H1 (cell line): ENCODE results near the gene MAGEA9B. TPM values are rescaled to one million over a fixed set of nuclear protein-coding genes. Genes with fewer than 3 reads are reported as not detected.
A peak's percentile ranks its signal among the peaks of the same experiment; 100 is the strongest.

ENCODE experiments used
- CTCF ChIA-PET: fragments of 300-600 bp; sonication (Branson Sonifier 250); formaldehyde crosslinking; loops from one replicate; lab custom pipeline; 2021; ENCODE audit not compliant: partially characterized antibody; lab: Charles Lee
- POLR2A ChIA-PET: fragments of 300-600 bp; sonication (Branson Sonifier 250); formaldehyde crosslinking; loops from one replicate; lab custom pipeline; 2021; ENCODE audit warnings: inconsistent platforms; ENCODE audit not compliant: partially characterized antibody; lab: Charles Lee
- DNase-seq, 2 experiments: peaks; one replicate each; pipeline versions ENCODE4 v3.0.0 to v3.0.0-alpha.2; 2010 to 2022; ENCODE audit warnings: low spot score in 2 of 2, low read depth in 1 of 2, mixed read lengths in 1 of 2
- FAIRE-seq: peaks from 2 replicates; lab custom pipeline; 2011; peaks lifted over from hg19 to GRCh38; lab: Jason Lieb, UNC
- H2AFZ ChIP-seq: 2 replicates; pipeline ENCODE4 v1.8.1; 2012; ENCODE audit warnings: low read length, inconsistent platforms
- H2AK5ac ChIP-seq: 2 replicates; pipeline ENCODE4 v1.6.1; 2013; ENCODE audit warnings: low read depth, low read length
- H2BK120ac ChIP-seq: replicated peaks from 2 replicates; pipeline ENCODE3; 2013; ENCODE audit warnings: low read depth, low read length, inconsistent platforms
- H2BK12ac ChIP-seq: 2 replicates; pipeline ENCODE4 v1.6.1; 2013; ENCODE audit warnings: low read depth, low read length
- H2BK15ac ChIP-seq: 2 replicates; pipeline ENCODE4 v1.6.1; 2013; ENCODE audit warnings: low read length
- H2BK20ac ChIP-seq: 2 replicates; pipeline ENCODE4 v1.6.1; 2013; ENCODE audit warnings: low read length
- H2BK5ac ChIP-seq: 2 replicates; pipeline ENCODE4 v1.6.1; 2013; ENCODE audit warnings: low read depth, low read length
- H3K14ac ChIP-seq: 2 replicates; pipeline ENCODE4 v1.6.1; 2013; ENCODE audit warnings: inconsistent platforms; ENCODE audit not compliant: insufficient read length
- H3K18ac ChIP-seq: 2 replicates; pipeline ENCODE4 v1.6.1; 2013; ENCODE audit warnings: low read length; ENCODE audit errors: extremely low read depth
- H3K23ac ChIP-seq: 2 replicates; pipeline ENCODE4 v1.6.1; 2013; ENCODE audit warnings: inconsistent platforms; ENCODE audit not compliant: insufficient read length
- H3K23me2 ChIP-seq: 2 replicates; pipeline ENCODE4 v1.6.1; 2013; ENCODE audit warnings: low read depth, low read length
- H3K27ac ChIP-seq: 2 replicates; pipeline ENCODE4 v1.6.1; 2011; ENCODE audit warnings: low read depth, low read length, inconsistent platforms
- H3K27me3 ChIP-seq, 4 experiments: replicated peaks in 1 of 4; 1 replicate in 1 of 4; 2 replicates in 3 of 4; pipeline versions ENCODE4 v1.6.1 to v1.8.1; 2011 to 2013; ENCODE audit warnings: low read length in 3 of 4, mild to moderate bottlenecking in 3 of 4, inconsistent platforms in 2 of 4, mixed read lengths in 2 of 4, moderate library complexity in 1 of 4; ENCODE audit not compliant: control insufficient read depth in 3 of 4, insufficient read depth in 3 of 4; ENCODE audit errors: extremely low read depth in 1 of 4
- H3K36me3 ChIP-seq, 4 experiments: 2 replicates each; pipeline versions ENCODE4 v1.6.1 to v1.8.1; 2011 to 2013; ENCODE audit warnings: mild to moderate bottlenecking in 4 of 4, low read length in 3 of 4, moderate library complexity in 2 of 4, control low read depth in 1 of 4, inconsistent platforms in 1 of 4; ENCODE audit not compliant: insufficient read depth in 4 of 4, control insufficient read depth in 2 of 4
- H3K4ac ChIP-seq: replicated peaks from 2 replicates; pipeline ENCODE3; 2013; ENCODE audit warnings: low read length, low read depth, mixed read lengths, inconsistent platforms; ENCODE audit not compliant: insufficient read length
- H3K4me1 ChIP-seq, 4 experiments: replicated peaks in 1 of 4; 1 replicate in 1 of 4; 2 replicates in 3 of 4; pipeline versions ENCODE4 v1.6.1 to v1.8.1; 2011 to 2013; ENCODE audit warnings: low read length in 3 of 4, inconsistent platforms in 2 of 4, mixed read lengths in 1 of 4; ENCODE audit not compliant: insufficient read depth in 4 of 4, control insufficient read depth in 3 of 4
- H3K4me2 ChIP-seq, 2 experiments: 2 replicates each; pipeline versions ENCODE4 v1.6.1 to v1.8.1; 2011 to 2013; ENCODE audit warnings: low read depth in 2 of 2, low read length in 2 of 2, control low read depth in 1 of 2, inconsistent platforms in 1 of 2, mild to moderate bottlenecking in 1 of 2; ENCODE audit not compliant: insufficient read depth in 1 of 2
- H3K4me3 ChIP-seq, 4 experiments: fragments of 200-600, 300-600 bp in 1 of 4; sonication (generic), shearing (Covaris generic), sonication (Bioruptor Twin) in 1 of 4; 2 replicates each; pipeline versions ENCODE4 v1.5.1 to v1.8.1; 2011 to 2016; ENCODE audit warnings: low read length in 4 of 4, low read depth in 3 of 4, control low read depth in 2 of 4, inconsistent platforms in 2 of 4, mild to moderate bottlenecking in 2 of 4, mixed read lengths in 1 of 4, moderate library complexity in 1 of 4; ENCODE audit not compliant: insufficient read depth in 2 of 4; ENCODE audit errors: extremely low read depth in 1 of 4
- H3K56ac ChIP-seq: replicated peaks from 2 replicates; pipeline ENCODE3; 2013; ENCODE audit warnings: low read depth, mild to moderate bottlenecking, mixed read lengths, low read length, inconsistent platforms; ENCODE audit not compliant: insufficient read length
- H3K79me1 ChIP-seq: 2 replicates; pipeline ENCODE4 v1.6.1; 2013; ENCODE audit warnings: low read depth, low read length, control low read depth
- H3K79me2 ChIP-seq, 2 experiments: 2 replicates each; pipeline versions ENCODE4 v1.6.1 to v1.8.1; 2012 to 2013; ENCODE audit warnings: low read length in 2 of 2, mild to moderate bottlenecking in 2 of 2, inconsistent platforms in 1 of 2; ENCODE audit not compliant: insufficient read depth in 2 of 2, control insufficient read depth in 1 of 2
- H3K9ac ChIP-seq, 4 experiments: replicated peaks in 1 of 4; 1 replicate in 1 of 4; 2 replicates in 3 of 4; pipeline versions ENCODE4 v1.6.1 to v1.8.1; 2011 to 2013; ENCODE audit warnings: low read depth in 3 of 4, low read length in 3 of 4, control low read depth in 2 of 4, mild to moderate bottlenecking in 2 of 4, moderate library complexity in 2 of 4, inconsistent platforms in 1 of 4; ENCODE audit errors: extremely low read depth in 1 of 4
- H3K9me3 ChIP-seq, 2 experiments: 2 replicates each; pipeline versions ENCODE4 v1.6.1 to v1.8.1; 2012 to 2013; ENCODE audit warnings: mild to moderate bottlenecking in 2 of 2, moderate library complexity in 2 of 2, control low read depth in 1 of 2, inconsistent platforms in 1 of 2, low read depth in 1 of 2, low read length in 1 of 2, mixed read lengths in 1 of 2; ENCODE audit not compliant: insufficient read depth in 2 of 2
- H4K20me1 ChIP-seq, 2 experiments: replicated peaks in 1 of 2; 2 replicates each; pipeline versions ENCODE3 to v1.8.1; 2011 to 2013; ENCODE audit warnings: inconsistent platforms in 2 of 2, low read length in 2 of 2, mild to moderate bottlenecking in 1 of 2; ENCODE audit not compliant: insufficient read depth in 2 of 2, control insufficient read depth in 1 of 2
- H4K5ac ChIP-seq: 2 replicates; pipeline ENCODE4 v1.6.1; 2013; ENCODE audit warnings: low read length, low read depth, mixed read lengths, inconsistent platforms; ENCODE audit not compliant: insufficient read length
- H4K8ac ChIP-seq: 2 replicates; pipeline ENCODE4 v1.8.0; 2013; ENCODE audit warnings: mild to moderate bottlenecking, moderate library complexity, low read length, inconsistent platforms; ENCODE audit not compliant: insufficient read depth; ENCODE audit errors: extremely low read depth
- H4K91ac ChIP-seq: replicated peaks from 2 replicates; pipeline ENCODE3; 2013; ENCODE audit warnings: low read length, mixed read lengths, inconsistent platforms; ENCODE audit not compliant: insufficient read length
- GABPA ChIP-seq: IDR thresholded peaks from 2 replicates; pipeline ENCODE4 v1.6.1; 2011; ENCODE audit warnings: mild to moderate bottlenecking, low read length, moderate library complexity, borderline replicate concordance; ENCODE audit not compliant: insufficient read depth
- MAFK ChIP-seq: IDR thresholded peaks from 2 replicates; pipeline ENCODE4 v1.6.1; 2012; ENCODE audit warnings: low read depth, mild to moderate bottlenecking, improper control_type of control experiment, low read length
- MAX ChIP-seq: IDR thresholded peaks from 2 replicates; pipeline ENCODE4 v1.6.1; 2012; ENCODE audit warnings: inconsistent platforms
- NANOG ChIP-seq: IDR thresholded peaks from 2 replicates; pipeline ENCODE4 v1.6.1; 2011; ENCODE audit warnings: low read length, low read depth, mild to moderate bottlenecking, inconsistent platforms; ENCODE audit not compliant: insufficient read depth, poor library complexity, severe bottlenecking
- PHF8 ChIP-seq: fragments of 200-600 bp; sonication (generic); conservative IDR thresholded peaks from 2 replicates; pipeline ENCODE4 v1.7.1; 2012; ENCODE audit warnings: low read depth, mild to moderate bottlenecking, inconsistent platforms, low read length, moderate library complexity
- POLR2AphosphoS5 ChIP-seq: IDR thresholded peaks from 2 replicates; pipeline ENCODE4 v1.6.1; 2011; ENCODE audit warnings: low read depth, low read length
- POU5F1 ChIP-seq: IDR thresholded peaks from 2 replicates; pipeline ENCODE4 v1.6.1; 2011; ENCODE audit warnings: low read depth, mild to moderate bottlenecking, low read length, moderate library complexity
- SAP30 ChIP-seq: fragments of 300-600 bp; sonication (generic); IDR thresholded peaks from 2 replicates; pipeline ENCODE4 v1.7.1; 2012; ENCODE audit warnings: low read length, moderate library complexity, mild to moderate bottlenecking, inconsistent platforms; ENCODE audit not compliant: insufficient read depth, insufficient replicate concordance
- SRF ChIP-seq: IDR thresholded peaks from 2 replicates; pipeline ENCODE4 v1.6.1; 2011; ENCODE audit warnings: mild to moderate bottlenecking, low read depth, low read length, moderate library complexity
- TAF1 ChIP-seq: IDR thresholded peaks from 2 replicates; pipeline ENCODE4 v1.6.1; 2011; ENCODE audit warnings: mild to moderate bottlenecking, low read depth, low read length
- TEAD4 ChIP-seq: IDR thresholded peaks from 2 replicates; pipeline ENCODE4 v1.6.1; 2012; ENCODE audit warnings: low read depth, low read length, inconsistent platforms, mixed read lengths
- WGBS, 2 experiments: shearing (Covaris generic) in 1 of 2; methylation state at CpG; one replicate each; pipeline versions ENCODE4 v1.1.6 to v1.1.7; 2013 to 2015; ENCODE audit warnings: low lambda C conversion rate in 2 of 2, mixed read lengths in 2 of 2, inconsistent platforms in 1 of 2, low coverage in 1 of 2, missing lambda C conversion rate in 1 of 2; ENCODE audit not compliant: insufficient replicate concordance in 2 of 2, insufficient coverage in 1 of 2, insufficient read length in 1 of 2; ENCODE audit errors: extremely low coverage in 1 of 2, missing lambda C conversion rate in 1 of 2; 5-methylcytosine and 5-hydroxymethylcytosine counted together
- polyA plus RNA-seq, 7 experiments: library from polyadenylated mRNA; depleted of rRNA in 3 of 7; stranded (reverse) in 5 of 7; unstranded in 2 of 7; fragments of >200 nt in 5 of 7; fragments of 200-250 nt in 2 of 7; gene quantifications; 1 replicate in 5 of 7; 2 replicates in 1 of 7; 4 replicates in 1 of 7; pipeline versions ENCODE4 v1.2.1 to v1.2.3, GENCODE V29; 2011 to 2013; ENCODE audit warnings: missing spikeins in 2 of 7, mixed read lengths in 2 of 7
- total RNA-seq: library from RNA; stranded (reverse); fragmentation: NEBNext Ultra II Directional; extraction: Animal tissue kit (Norgen Biotek cat#: 25700); gene quantifications from 2 replicates; pipeline ENCODE4 v1.2.1, GENCODE V29; 2021

Gene MAGEA9B
- total and polyA plus RNA-seq, 2 of the 8 experiments (the other 6 are each of a cell fraction or from before 2014, with no cell fraction given): 0.06 TPM; not detected in 1

- Histone ChIP-seq H3K27me3 (peaks cover 3 to 19% (median 8%) of the 10 kb centered on the region in 4 experiments; a peak in 5 of 7 replicates), H3K23me2 (peaks cover 4% of the 10 kb centered on the region; the same call in 1 of the 2 replicates), H3K36me3 (no peaks in the 10 kb centered on the region), H2AFZ (peak within 1 kb of the TSS; percentile 81), H3K4me2 (peak within 1 kb of the TSS; percentile 73 to 83), H3K56ac (peak within 1 kb of the TSS; percentile 46), H3K23ac (no peak within 1 kb of the TSS), H4K20me1 (peaks cover 2 to 3% of the 10 kb centered on the region in 2 experiments), H4K8ac (peak within 1 kb of the TSS; percentile 79; the same call in 1 of the 2 replicates), H3K18ac (no peak within 1 kb of the TSS), H3K79me1 (no peaks in the 10 kb centered on the region), H2BK20ac (no peak within 1 kb of the TSS), H3K27ac (no peak within 1 kb of the TSS; the same call in 1 of the 2 replicates), H2BK5ac (no peak within 1 kb of the TSS), H3K9ac (peak within 1 kb of the TSS; percentile 25 to 63 (median 45)), H3K9me3 (no peaks in the 10 kb centered on the region), H4K5ac (no peak within 1 kb of the TSS), H2BK120ac (no peak within 1 kb of the TSS), H3K14ac (no peak within 1 kb of the TSS), H2BK12ac (no peak within 1 kb of the TSS), H4K91ac (no peak within 1 kb of the TSS), H2BK15ac (no peak within 1 kb of the TSS), H3K79me2 (peaks cover 0 to 27% of the 10 kb centered on the region in 2 experiments; a peak in 2 of 4 replicates), H2AK5ac (no peak within 1 kb of the TSS), H3K4me1 (peaks cover 0 to 11% (median 2%) of the 10 kb centered on the region in 4 experiments; a peak in 3 of 7 replicates), H3K4ac (no peak within 1 kb of the TSS), H3K4me3 (peak within 1 kb of the TSS; percentile 55 to 84 (median 68))
- DNase-seq: peak; percentile 13 to 73
- POLR2A ChIA-PET: no interaction called here
- WGBS, 2 experiments: 10% methylated on average over 6 of the region's 102 CpGs; no CpG with 5 or more reads in 1 of the 2 experiments
- CTCF ChIA-PET: no interaction called here
- no peak for FAIRE-seq
- no peak for TF ChIP-seq MAFK
- TF ChIP-seq TAF1: peak; percentile 43; the same call in 1 of the 2 replicates
- TF ChIP-seq GABPA: no peak
- TF ChIP-seq POLR2AphosphoS5: 0 out of 2 replicates have a peak, but pooled peaks have one; percentile 20
- TF ChIP-seq SAP30: peak; percentile 68
- TF ChIP-seq POU5F1: no peak
- no peak for TF ChIP-seq TEAD4
- no peak for TF ChIP-seq NANOG
- peak; percentile 28; the same call in 1 of the 2 replicates for TF ChIP-seq MAX
- peak; percentile 64; the same call in 1 of the 2 replicates for TF ChIP-seq PHF8
- no peak for TF ChIP-seq SRF
These were observed 44.2 kb upstream of the MAGEA9B start, which contains the start of gene TMEM185A for GRCh38 chrX:149631234-149632165. Gene TMEM185A (minus strand): TSS chrX:149631792. CDS start chrX:149631580, 212 bp downstream.
